OCI-M2 (cell line): ENCODE data around the gene CFAP53.

Experiments
- DNase-seq: peaks from one replicate; lab custom pipeline; 2025; ENCODE audit not compliant: unreplicated experiment; lab: John Stamatoyannopoulos, UW

The CFAP53 gene

GRCh38 chr18:50196261-50196660 is 70.0 kb downstream of the CFAP53 start:
- DNase-seq = no peak

- no peak for DNase-seq
Measured at GRCh38 chr18:50195689-50196088, 70.6 kb downstream of the CFAP53 start.

GRCh38 chr18:50194631-50195532 is 71.4 kb downstream of the CFAP53 start, which contains the start of gene MYO5B:
TSS of gene MYO5B (minus strand) at chr18:50195147. CDS start at chr18:50194793, 354 bp downstream.
- no peak for DNase-seq

GRCh38 chr18:50193796-50194630 is 72.3 kb downstream of the CFAP53 start:
- DNase-seq = no peak

GRCh38 chr18:50192995-50193795 is 73.1 kb downstream of the CFAP53 start:
- no peak for DNase-seq

GRCh38 chr18:50190926-50191325 is 75.4 kb downstream of the CFAP53 start:
- DNase-seq = no peak

- DNase-seq = no peak
Measured at GRCh38 chr18:50190236-50190635, 76.1 kb downstream of the CFAP53 start.

GRCh38 chr18:50189160-50189559 is 77.1 kb downstream of the CFAP53 start:
- no peak for DNase-seq

GRCh38 chr18:50188652-50189051 is 77.6 kb downstream of the CFAP53 start:
- no peak for DNase-seq

- DNase-seq = no peak
Measured at GRCh38 chr18:50187659-50188058, 78.6 kb downstream of the CFAP53 start.

GRCh38 chr18:50186385-50186784 is 79.9 kb downstream of the CFAP53 start:
- DNase-seq = no peak

- no peak for DNase-seq
Measured at GRCh38 chr18:50183556-50183955, 82.7 kb downstream of the CFAP53 start.

GRCh38 chr18:50182511-50182910 is 83.8 kb downstream of the CFAP53 start:
- DNase-seq = no peak

- no peak for DNase-seq
Measured at GRCh38 chr18:50181590-50181989, 84.7 kb downstream of the CFAP53 start.

GRCh38 chr18:50179465-50179864 is 86.8 kb downstream of the CFAP53 start:
- DNase-seq = no peak

GRCh38 chr18:50177294-50177992 is 88.9 kb downstream of the CFAP53 start:
- DNase-seq = no peak
